H1 (cell line): ENCODE measurements around the gene CRABP1.

ENCODE experiments used
- KDM1A ChIP-seq: fragments of 200-600, 300-600 bp; sonication (generic); IDR thresholded peaks from 2 replicates; pipeline ENCODE4 v1.7.1; 2016; ENCODE audit warnings: mild to moderate bottlenecking, low read length, borderline replicate concordance
- ZNF274 ChIP-seq: IDR thresholded peaks from 2 replicates; pipeline ENCODE4 v1.7.0; 2012; ENCODE audit warnings: low read length, borderline replicate concordance; ENCODE audit errors: extremely low read depth

DNA sequence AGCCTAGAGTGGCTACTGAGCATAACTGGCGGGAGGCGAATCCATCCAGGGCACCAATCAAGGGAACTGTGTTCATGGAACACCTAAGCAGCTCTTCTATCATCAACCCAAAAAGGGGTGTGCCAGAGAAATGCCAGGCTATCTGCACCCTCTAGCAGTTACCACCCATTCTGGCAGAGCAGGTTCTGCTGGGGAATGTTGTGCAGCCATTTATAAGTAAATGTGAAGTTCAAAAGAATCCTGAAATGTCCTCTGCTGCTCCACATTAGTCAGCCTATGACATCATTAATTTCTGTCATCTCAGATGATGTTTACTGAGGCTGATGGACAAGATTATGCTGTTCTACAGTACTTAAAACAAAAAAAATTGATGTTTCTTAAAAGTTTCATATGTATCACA, 48.5 kb upstream of the CRABP1 start:
- no peak for TF ChIP-seq KDM1A
- no peak for TF ChIP-seq ZNF274
